GM19372 (cell line): ENCODE measurements around the gene FUS.

Experiments used
- ATAC-seq: cut with Tn5 transposase; IDR thresholded peaks from one replicate; pipeline ENCODE4 v1.9.1; 2021; ENCODE audit warnings: mild to moderate bottlenecking, low read depth, moderate library complexity; ENCODE audit not compliant: unreplicated experiment

Gene FUS

GRCh38 chr16:31225193-31225592 is 45.3 kb downstream of the FUS start:
- ATAC-seq = no peak

- ATAC-seq = no peak
Observed at GRCh38 chr16:31228206-31228605, 48.3 kb downstream of the FUS start.

- no peak for ATAC-seq
Observed at GRCh38 chr16:31229501-31229900, 49.6 kb downstream of the FUS start.

GRCh38 chr16:31238041-31238440 is 58.1 kb downstream of the FUS start:
- no peak for ATAC-seq
